Stimulated activated CD8-positive, alpha-beta memory T cell treated with anti-CD3 and anti-CD28 coated beads, Interleukin-12 subunit alpha, Interleukin-12 subunit beta, amount 100 ng/mL, for 1 hour (primary cell): Measurements from ENCODE around the gene AFF3.

Experiments used
- DNase-seq: peaks from one replicate; pipeline ENCODE4 v3.0.0-alpha.2; 2020; ENCODE audit warnings: low read depth

The AFF3 gene

DNA sequence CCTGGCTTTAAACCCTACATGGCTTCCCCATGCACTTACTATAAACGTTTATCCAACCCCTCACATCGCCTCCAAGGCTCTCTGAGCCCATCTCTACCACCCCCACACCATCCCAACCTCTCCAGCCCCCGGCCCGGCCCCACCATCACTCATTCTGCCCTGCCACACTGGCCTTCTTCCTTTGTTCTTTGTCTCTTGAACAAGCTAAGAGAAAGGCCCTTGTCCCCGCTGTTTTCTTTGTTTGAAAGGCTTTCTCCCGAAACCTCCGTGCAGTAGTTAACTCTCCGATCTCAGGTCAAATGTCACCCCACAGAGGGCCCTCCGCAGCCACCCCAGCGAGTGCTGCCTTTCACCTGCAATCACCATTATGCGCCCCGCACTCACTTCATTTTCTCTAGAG is 100.4 kb downstream of the AFF3 start:
- DNase-seq, result no peak

DNA sequence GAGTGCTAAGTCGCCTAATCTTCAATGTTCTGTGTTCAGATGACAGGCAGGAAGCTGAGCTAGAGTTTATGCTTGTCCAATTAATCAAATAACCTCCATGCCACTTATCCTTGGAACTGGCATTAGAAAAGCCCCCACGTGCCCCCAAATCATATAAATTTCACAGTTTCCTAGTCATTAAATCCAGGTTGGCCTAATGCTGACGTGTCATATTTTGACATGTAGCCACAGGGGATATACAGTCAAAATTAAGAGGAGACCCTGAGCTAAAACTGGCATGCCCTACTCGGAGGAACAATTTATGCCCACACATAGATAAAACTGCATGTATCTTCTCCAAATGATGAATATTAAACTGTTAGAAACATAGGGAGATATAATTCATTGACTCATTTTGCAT is 101.0 kb downstream of the AFF3 start:
- no peak for DNase-seq

DNA sequence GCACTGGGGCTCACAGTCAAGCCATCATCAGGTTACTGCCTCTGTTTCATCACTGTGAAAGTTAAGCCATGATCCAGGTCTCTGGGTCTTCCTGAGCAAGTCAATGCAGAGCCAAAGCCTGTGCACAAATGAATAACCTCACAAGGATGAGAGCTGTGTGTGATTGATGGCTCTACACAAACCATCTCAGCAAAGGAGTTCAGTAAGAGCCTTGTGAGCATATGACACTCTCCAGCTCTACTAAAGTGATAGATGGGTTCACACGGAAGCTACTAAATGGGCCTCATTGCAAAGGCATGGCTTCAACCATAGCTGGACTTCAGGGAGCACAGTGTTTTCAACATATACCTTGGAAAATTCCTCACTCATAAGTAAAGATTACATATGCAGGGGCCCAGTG is 101.5 kb downstream of the AFF3 start:
- DNase-seq, result no peak

DNA sequence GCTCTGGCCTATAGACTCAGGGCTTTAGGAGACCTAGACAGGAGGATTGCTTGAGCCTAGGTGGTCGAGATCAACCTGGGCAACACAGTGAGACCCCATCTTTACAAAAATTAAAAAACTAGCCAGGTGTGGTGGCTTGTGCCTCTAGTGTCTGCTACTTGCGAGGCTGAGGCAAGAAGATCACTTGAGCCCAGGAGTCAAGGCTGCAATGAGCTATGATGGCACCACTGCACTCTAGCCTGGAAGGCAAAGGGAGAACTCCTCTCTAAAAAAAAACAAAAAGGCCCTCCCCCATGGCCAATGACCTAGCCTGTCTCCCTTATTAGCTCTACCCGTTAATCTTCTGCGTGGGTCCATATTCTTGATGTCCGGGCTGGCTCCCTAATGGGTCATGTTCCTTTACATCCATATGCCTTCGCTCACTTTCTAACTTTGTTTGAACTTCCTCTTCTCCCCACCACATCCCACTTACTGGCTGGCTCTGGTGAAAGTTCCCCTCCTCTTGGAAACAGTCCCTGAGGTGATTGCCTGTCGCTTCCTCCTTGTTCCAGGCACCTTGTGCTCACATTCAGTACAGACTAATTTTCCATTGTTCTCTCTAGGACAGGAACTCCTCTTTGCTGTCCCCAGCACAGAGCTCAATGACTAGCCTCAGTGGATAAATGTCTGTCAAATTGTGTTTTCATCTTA is 103.0 kb downstream of the AFF3 start:
- DNase-seq, result no peak

DNA sequence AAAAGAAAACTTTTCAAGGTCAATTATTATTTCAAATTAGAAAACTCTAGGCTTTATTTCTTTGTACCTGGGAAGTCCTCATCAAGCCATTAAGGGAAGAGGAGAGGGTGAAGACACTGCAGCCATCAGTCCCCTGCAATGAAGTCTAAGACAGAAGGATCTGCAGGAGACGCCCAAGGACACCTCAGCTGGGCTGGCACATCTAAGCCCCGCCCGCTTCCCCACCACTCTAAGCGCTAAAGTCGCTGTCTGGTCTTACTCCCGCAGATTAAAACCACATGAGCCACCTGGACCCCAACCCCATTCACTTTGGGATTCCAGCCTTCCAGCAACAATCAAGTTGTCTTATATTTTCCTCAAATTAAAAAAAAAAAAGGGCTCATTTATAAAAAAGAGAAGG is 104.4 kb downstream of the AFF3 start:
- DNase-seq, result no peak

DNA sequence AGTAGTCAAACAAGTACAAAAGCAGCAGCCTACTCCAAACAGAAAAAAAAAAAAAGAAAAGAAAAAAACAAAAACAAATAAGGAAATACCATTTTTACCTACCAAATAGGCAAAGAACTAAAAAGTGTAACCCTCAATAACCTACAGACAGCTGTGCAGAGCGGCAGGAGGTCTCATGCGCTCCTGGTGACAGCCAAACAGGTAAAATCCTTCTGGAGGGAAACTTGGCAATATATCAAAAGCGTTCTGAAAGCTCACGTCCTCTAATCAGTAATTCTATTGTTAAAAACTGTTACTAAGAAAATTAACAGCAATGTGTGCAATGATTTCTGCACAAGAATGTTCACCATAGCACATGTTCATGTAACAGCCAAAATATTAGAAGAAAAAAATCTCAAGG is 105.6 kb downstream of the AFF3 start:
- DNase-seq, result no peak

DNA sequence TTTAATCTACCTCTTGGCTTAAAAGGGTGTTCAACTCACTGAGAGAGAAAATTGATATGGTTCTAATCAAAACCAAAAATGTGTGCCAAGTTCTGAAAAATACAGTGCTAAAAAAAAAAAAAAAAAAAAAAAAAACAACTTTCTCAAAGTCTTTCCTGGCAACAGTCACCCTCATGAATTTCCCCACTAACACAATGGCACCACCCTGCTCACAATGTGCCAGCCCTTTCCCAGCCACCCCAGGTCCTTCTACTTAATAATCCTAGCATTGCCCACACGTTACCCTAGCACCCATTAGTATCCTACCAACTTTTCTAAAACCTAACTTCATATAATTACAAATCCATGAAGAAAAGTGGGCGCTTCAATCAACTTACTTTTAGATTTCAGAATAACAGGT is 106.4 kb downstream of the AFF3 start:
- DNase-seq, result no peak

DNA sequence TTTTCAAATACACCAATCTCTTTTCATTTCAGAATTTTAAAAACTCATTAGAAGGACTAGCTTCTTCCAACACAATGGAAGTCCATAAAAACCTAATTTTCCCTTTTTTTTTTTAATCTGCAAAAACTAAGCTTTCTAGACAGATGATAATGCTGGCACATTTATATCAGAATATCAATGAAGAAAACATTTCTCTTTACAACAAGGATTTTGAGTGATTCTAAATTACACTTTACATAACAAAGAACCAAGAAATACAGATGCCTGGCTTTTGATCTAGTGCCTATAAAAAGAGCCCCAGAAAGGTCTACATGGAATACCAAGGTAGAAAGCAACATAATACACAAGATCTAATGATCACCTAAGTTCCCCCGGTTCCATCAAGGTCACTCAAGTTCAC is 108.0 kb downstream of the AFF3 start:
- no peak for DNase-seq

DNA sequence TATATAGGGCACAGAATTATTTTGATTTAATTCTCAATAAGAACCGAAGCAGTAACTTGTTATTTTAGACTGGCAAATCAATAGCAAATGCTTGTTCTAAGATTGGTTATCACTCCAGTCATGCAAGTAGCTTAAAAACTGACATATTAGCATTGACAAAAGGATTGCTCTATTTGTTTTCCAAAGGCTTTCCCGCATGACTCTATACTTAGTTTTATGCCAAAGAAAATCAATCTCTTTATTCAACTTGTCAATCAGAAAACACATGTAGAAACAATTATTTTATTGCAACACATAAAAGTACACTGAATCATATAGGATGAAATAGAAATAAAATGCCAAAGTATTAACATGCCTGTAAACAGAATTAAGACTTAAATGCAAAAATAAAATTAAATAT is 108.4 kb downstream of the AFF3 start:
- DNase-seq, result no peak

DNA sequence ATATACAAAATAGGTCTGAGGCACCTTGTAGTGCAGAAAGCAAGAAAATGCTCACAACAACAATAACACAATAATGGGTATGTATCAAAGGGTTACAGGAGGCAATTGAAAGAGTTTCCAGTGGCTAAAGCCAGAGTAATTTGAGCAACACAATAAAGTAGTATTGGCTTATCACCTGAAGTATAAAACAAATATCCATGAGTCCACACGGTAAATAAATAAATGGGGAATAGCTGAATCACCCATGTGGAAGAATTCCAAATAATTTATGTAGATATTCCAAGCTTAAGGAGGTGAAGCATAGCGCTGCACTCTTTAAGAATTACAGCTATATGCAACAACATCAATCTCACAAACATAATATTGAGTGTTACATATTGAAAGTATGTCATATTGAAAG is 110.8 kb downstream of the AFF3 start:
- DNase-seq, result no peak

DNA sequence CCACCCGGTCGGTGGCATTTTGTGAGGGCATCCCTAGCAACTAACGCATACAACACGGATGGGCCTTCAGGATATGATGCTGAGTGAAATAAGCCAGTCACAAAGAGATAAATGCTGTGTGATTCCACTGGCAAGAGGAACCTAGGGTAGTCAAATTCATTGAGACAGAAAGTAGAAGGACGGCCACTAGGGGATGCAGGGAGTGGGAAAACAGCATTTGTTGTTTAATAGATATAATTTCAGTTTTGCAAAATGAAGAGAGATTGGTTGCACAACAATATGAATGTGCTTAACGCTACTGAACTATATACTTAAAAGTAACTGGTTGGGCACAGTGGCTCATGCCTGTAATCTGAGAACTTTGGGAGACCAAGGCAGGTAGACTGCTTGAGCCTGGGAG is 112.9 kb downstream of the AFF3 start:
- DNase-seq, result no peak

DNA sequence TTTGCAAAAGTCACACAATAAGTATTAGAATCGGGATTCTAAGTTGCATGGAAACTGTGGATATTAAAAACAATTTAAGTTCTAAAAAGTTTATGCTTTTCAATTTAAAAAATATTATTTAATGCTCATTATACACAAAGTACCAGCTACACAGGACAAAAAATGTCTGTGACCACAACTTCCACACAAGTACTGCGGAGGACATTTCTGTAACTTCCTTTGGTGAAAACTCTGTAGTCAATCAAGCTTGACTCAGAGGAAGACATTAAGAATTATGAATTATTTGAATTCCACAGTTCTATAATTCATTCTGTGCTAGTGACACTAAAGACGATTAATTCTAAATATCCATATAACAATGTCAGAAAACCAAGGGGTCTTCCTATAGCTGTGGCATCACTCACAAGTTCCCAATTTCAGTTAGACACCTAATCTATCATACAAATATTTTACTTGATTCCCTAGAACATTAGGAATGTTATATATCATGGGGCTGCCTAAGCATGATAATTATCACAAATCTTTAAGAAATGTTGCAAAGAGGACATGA is 120.5 kb downstream of the AFF3 start:
- DNase-seq, result no peak

DNA sequence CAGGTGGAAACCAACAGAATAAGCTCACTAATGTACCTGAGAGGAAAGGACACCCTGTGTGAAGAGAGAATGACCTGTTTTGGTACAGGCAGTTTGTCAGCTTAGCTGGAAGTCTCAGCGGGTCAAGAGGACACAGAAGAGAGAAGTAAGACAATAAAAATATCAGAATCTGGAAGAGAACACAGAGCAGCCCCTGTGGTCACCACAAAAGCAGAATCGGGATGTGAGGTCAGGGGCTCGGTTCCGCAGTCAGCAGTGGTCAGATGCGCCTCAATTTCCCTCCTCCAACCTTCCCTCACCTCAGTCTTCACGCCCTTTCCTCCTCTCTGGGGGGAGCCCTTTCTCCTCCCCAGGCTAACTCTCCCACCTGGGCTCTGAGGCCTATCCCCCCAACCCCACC is 122.9 kb downstream of the AFF3 start:
- DNase-seq, result no peak

DNA sequence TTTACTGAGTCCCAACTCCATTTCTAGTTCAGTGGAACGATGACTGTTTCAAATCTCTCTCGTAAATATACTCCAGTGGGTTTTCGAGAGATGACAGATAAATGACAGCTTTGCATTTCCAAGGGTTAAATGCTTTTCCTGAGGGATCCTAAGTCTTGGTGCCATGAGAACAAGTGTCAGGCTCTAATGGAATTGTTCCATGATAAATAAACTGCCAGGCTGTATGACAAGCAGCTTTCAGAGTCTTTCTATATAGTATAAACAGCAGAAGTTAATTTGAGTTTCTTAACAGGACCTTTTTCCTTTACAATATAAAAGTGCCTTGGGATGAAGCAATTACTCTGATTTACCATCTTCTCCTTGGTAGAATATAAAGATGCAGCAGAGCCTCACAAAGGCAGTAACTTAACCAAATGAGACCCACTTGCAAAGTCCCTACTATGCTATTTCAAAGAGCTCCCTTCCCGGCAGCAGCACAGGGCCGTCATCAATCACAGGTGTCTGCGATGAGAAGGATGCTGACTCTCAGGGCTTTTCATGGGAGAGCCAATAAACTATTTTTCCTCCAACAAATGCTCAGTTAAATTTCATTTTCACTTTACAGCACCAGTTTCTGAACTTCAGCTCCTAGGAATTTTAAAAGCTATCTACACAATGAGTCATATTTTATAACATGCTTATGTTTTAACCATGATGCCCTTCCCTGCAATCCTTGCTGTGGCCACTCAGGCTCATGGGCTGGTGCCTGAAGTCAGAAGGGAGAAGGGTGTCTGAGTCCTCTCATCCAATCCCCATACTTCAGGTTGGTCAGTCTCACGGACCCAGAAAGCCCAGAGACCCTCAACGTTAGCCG is 123.8 kb downstream of the AFF3 start:
- DNase-seq, result no peak

DNA sequence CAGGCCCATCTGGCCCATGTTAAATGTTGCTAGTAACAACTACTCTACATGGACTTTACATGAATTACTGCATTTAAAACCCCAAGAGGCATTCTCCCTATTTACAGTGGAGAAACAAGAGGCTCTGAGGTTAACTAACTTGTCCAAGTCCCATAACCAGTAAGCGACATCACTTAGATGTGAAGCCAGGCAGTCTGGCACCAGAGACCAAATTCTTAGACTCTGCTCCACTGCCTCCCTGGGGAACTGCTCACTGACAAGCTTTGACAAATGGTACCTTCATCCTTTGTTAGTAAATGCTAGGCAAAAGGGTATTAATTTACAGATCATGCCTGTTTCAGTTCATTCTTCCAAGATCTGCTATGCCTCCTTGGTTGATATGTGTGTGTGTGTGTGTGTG is 124.8 kb downstream of the AFF3 start:
- no peak for DNase-seq

DNA sequence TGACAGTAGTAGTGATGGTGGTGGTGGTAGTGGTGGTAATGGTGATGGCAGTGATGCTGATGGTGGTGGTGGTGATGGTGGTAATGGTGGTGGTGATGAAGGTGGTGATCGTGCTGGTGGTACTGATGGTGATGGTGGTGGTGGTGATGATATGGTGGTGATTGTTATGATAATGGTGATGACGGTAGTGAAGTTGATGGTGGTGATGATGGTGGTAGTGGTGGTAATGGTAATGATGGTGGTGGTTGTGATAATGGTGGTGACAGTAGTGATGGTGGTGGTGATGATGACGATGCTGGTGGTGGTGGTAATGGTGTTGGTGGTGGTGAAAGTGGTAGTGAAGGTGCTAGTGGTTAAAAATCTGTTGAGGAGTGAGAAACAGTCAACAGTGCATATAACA is 125.6 kb downstream of the AFF3 start:
- no peak for DNase-seq

DNA sequence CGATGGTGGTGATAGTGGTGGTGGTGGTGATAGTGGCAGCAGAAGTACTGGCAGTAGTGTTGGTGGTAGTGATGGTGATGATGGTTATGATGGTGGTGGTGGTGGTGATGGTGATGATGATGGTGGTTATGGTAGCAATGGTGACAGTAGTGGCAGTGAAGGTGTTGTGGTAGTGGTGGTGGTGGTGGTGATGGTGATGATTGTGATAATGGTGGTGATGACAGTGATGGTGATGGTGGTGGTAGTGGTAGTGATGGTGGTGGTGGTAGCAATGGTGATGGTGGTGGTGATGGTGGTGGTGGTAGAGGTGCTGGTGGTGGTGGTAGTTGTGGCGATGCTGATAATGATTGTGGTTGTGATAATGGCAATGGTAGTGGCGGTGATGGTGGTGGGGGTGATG is 126.5 kb downstream of the AFF3 start:
- DNase-seq, result no peak

DNA sequence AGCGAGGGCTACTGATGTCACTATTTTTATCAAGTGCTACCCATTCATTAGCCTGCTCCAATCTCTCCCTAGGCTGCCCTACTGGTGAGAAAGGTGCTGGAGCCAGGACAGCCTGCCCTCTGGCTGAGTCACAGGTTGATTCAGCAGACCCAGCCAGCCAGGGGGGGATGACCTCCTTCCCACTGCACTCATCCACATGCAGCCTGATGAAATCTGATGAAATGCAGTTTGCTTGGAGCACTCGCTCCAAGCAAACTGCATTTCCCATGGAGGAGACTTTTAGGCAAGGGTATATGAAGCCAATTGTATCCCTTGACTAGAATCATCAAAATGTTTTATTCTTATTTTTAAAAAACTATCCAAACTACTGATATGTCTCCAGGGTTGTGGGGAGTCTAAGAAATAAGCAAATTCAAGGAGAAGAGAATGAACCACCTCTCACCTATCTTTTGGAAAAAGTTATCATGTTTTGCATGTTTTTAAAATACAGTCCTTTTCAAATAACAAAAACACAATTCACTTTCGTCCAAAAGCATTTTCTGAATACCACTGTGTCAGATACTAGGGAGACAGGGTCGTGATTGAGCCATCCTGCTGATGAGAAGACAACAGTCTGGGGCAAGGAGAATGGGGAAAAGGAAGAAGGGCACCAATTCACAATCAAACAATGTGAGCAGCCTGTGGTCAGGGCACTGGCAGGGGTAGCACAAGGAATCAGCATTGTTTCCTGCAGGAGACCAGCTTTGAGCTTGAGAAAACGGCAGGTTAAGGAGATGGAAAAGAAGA is 128.3 kb downstream of the AFF3 start:
- no peak for DNase-seq

DNA sequence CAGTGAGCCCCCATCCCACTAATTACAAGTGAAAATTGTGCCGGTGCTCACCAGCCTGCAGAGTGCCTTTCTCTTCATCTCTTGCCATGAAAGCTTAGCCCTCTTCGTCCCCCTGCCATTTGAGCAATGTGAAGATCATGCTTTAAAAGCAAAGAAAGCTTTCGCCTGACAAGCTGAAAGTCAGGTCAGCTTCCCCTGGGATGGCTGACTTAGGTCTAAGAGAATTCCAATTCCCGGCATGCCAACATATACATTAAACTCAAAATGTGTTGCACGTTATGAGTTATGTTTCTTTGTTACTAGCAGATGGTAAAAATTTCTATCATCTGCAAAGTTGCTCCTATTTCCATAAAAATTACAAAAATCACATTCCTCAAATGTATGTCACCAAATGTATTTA is 129.8 kb downstream of the AFF3 start:
- no peak for DNase-seq

DNA sequence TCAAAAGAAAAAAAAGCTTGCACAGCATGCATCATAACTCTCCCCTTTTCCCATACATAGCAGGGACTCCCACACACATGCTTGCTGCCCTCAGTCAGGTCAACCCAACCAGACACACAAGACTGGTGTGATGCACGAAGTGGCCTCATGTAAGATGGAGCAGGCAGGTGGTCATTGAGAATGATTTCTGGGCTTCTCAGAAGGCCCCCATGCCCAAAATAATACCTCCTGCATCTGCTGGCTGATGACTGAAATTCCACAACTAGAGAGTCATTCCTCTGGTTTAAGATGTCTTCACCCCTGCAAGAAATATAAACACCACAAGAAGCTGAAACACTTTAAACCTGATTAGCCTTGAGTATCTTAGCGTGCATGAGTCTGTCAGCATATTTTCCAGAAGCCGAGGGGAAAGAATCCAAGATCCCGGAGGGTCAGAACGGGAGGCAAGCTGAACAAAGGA is 131.1 kb downstream of the AFF3 start:
- DNase-seq, result no peak

DNA sequence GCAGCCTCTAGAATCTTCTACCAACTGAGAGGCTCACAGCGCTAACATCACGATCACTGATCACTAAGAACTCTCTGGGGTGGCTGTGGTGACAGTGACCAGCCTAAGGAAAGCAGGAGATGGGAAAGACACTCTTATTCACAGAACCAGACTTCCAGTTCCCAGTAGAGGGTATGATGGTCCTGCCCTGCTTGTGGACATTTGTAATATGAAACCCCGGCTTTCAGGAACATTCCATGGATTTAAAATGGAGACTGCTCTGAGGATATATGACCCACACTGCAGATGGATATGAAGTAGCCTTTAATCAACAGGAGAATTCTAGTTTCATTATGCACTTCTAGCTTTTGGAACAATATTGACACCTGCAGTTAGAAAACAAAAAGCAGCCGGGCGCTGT is 131.8 kb downstream of the AFF3 start:
- DNase-seq, result no peak

DNA sequence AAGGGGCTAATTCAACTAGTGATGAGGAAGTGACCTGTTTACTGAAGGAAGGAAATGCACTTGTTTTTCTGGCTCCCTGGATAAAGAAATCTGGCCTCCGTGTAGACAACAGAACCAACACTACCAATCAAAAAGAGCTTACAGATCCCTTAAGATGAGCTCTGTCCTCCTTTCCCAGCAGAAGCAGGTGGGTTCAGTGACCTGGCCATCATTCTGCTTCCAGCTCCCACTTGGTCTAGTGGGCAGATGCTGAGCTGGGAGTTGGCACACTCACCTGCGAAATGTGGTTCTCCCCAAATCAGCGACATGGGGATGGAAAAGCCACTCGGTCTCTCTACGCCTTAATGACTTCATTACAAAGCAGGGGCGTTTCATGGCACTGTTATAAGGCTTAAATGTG is 132.6 kb downstream of the AFF3 start:
- DNase-seq, result no peak

DNA sequence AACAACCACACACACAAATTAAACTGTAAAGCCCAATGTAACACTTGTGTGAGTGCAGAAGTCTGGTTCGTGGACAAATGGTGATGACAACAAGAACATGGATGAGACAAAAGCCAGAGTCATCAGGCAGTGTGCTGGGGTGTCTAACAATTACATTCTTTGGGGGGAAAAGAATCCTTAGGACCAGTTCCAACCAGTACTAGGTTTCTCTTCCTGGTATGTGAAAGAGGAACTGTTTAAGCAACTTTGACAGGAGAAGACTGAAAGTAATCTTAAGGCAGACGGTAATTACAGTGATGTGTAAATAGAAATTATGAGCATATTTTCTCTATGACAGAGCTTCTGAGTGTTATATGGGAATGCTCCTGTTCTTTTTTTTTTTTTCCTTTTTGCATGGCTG is 133.4 kb downstream of the AFF3 start:
- DNase-seq, result no peak
